Thyroid gland (tissue), 4 donors: ENCODE measurements around the gene DLG1.

ENCODE experiments used
- POLR2A ChIP-seq, 2 donors: fragments of 450-650 bp; IDR thresholded peaks; one replicate each; pipeline ENCODE4 v1.6.1; 2017; ENCODE audit warnings: antibody characterized with exemption in 2 of 2, mild to moderate bottlenecking in 2 of 2, moderate library complexity in 1 of 2
- TF ChIP-seq, protein P1 (sequence below), 6 experiments: fragments of 200-600 bp in 3 of 6; fragments of 450-650 bp in 3 of 6; sonication (generic) in 3 of 6; IDR thresholded peaks; one replicate each; pipeline ENCODE4 v1.5.1; 2016 to 2019; ENCODE audit warnings: antibody characterized with exemption in 6 of 6, mild to moderate bottlenecking in 2 of 6, inconsistent platforms in 1 of 6, moderate library complexity in 1 of 6

DNA sequence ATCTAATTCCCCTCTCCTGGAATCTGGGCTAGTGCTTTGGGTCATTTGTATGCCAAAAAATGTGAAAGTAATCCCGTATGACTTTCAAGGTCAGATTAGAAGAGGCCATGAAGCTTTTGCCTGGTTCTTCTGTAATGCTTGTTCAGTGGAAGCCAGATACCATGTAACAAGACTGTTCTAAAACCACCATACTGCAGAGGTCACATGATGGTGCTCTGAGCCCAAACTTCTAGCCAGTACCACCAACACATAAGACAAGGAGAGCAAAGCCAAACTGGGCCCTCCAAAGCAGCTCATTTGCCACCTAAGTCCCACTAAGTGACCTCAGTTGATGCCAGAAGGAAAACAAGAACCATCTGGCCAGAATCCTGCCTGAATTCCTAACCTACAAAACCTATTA lies 204.5 kb downstream of the DLG1 start:
- TF ChIP-seq, protein P1, sequence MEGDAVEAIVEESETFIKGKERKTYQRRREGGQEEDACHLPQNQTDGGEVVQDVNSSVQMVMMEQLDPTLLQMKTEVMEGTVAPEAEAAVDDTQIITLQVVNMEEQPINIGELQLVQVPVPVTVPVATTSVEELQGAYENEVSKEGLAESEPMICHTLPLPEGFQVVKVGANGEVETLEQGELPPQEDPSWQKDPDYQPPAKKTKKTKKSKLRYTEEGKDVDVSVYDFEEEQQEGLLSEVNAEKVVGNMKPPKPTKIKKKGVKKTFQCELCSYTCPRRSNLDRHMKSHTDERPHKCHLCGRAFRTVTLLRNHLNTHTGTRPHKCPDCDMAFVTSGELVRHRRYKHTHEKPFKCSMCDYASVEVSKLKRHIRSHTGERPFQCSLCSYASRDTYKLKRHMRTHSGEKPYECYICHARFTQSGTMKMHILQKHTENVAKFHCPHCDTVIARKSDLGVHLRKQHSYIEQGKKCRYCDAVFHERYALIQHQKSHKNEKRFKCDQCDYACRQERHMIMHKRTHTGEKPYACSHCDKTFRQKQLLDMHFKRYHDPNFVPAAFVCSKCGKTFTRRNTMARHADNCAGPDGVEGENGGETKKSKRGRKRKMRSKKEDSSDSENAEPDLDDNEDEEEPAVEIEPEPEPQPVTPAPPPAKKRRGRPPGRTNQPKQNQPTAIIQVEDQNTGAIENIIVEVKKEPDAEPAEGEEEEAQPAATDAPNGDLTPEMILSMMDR (IDR thresholded peaks at IDR 0.05) = no peak
- TF ChIP-seq POLR2A (IDR thresholded peaks at IDR 0.05) = no peak
